Ectodermal cell (in vitro differentiated cells): ENCODE results near the gene WRNIP1.

Source experiments
- H3K27ac ChIP-seq: 2 replicates; pipeline ENCODE4 v1.7.0; 2013; ENCODE audit warnings: mild to moderate bottlenecking, low read depth, low read length; ENCODE audit not compliant: insufficient read depth, poor library complexity, severe bottlenecking
- H3K27me3 ChIP-seq: 2 replicates; pipeline ENCODE4 v1.7.0; 2013; ENCODE audit warnings: mild to moderate bottlenecking, low read length; ENCODE audit not compliant: insufficient read depth, control insufficient read depth, poor library complexity, severe bottlenecking
- H3K36me3 ChIP-seq: one replicate; pipeline ENCODE4 v1.7.0; 2013; ENCODE audit warnings: low read length; ENCODE audit not compliant: control insufficient read depth, insufficient read depth
- H3K4me1 ChIP-seq: one replicate; pipeline ENCODE4 v1.7.0; 2013; ENCODE audit warnings: low read length; ENCODE audit not compliant: control insufficient read depth, insufficient read depth
- H3K4me3 ChIP-seq: 2 replicates; pipeline ENCODE4 v1.7.0; 2013; ENCODE audit warnings: low read depth, low read length, control low read depth; ENCODE audit not compliant: insufficient read depth
- H3K9me3 ChIP-seq: 2 replicates; pipeline ENCODE4 v1.7.0; 2013; ENCODE audit warnings: mild to moderate bottlenecking, low read length, moderate library complexity; ENCODE audit not compliant: control insufficient read depth
- WGBS, 2 experiments: methylation state at CpG; one replicate each; pipeline ENCODE4 v1.1.7; 2013; ENCODE audit warnings: missing lambda C conversion rate in 2 of 2; 5-methylcytosine and 5-hydroxymethylcytosine counted together

Gene WRNIP1

GRCh38 chr6:2730353-2731107, 34.7 kb upstream of the WRNIP1 start:
- H3K4me1 ChIP-seq, result no peaks in the 10 kb centered on the region
- no peaks in the 10 kb centered on the region for H3K27me3 ChIP-seq
- WGBS, 2 experiments, result 91% methylated on average over 7 to 9 of the region's 9 CpGs
- H3K36me3 ChIP-seq, result no peaks in the 10 kb centered on the region
- no peak overlapping the region for H3K4me3 ChIP-seq
- no peak overlapping the region for H3K27ac ChIP-seq
- no peaks in the 10 kb centered on the region for H3K9me3 ChIP-seq

- Histone ChIP-seq H3K27me3 (no peaks in the 10 kb centered on the region), H3K4me3 (no peak overlapping the region), H3K27ac (no peak overlapping the region), H3K4me1 (no peaks in the 10 kb centered on the region), H3K9me3 (no peaks in the 10 kb centered on the region), H3K36me3 (no peaks in the 10 kb centered on the region)
- 67 to 69% methylated on average over 4 of the region's 5 CpGs for WGBS, 2 experiments
Observed at GRCh38 chr6:2731281-2731909, 33.8 kb upstream of the WRNIP1 start.

- 82 to 86% methylated on average over 5 of the region's 5 CpGs for WGBS, 2 experiments
- Histone ChIP-seq H3K4me3 (no peak overlapping the region), H3K36me3 (no peaks in the 10 kb centered on the region), H3K27me3 (no peaks in the 10 kb centered on the region), H3K9me3 (no peaks in the 10 kb centered on the region), H3K27ac (no peak overlapping the region), H3K4me1 (no peaks in the 10 kb centered on the region)
Observed at GRCh38 chr6:2732503-2733089, 32.6 kb upstream of the WRNIP1 start.

GRCh38 chr6:2733324-2733723, 31.9 kb upstream of the WRNIP1 start:
- no peak overlapping the region for H3K27ac ChIP-seq
- H3K27me3 ChIP-seq, result no peaks in the 10 kb centered on the region
- H3K9me3 ChIP-seq, result no peaks in the 10 kb centered on the region
- H3K4me3 ChIP-seq, result no peak overlapping the region
- no peaks in the 10 kb centered on the region for H3K36me3 ChIP-seq
- 92% methylated on average over 4 to 5 of the region's 5 CpGs for WGBS, 2 experiments
- H3K4me1 ChIP-seq, result no peaks in the 10 kb centered on the region

GRCh38 chr6:2733736-2734480, 31.3 kb upstream of the WRNIP1 start:
- H3K27me3 ChIP-seq, result no peaks in the 10 kb centered on the region
- no peaks in the 10 kb centered on the region for H3K4me1 ChIP-seq
- H3K9me3 ChIP-seq, result no peaks in the 10 kb centered on the region
- H3K27ac ChIP-seq, result no peak overlapping the region
- whole genome bisulfite sequencing, 2 experiments, result 92% methylated on average over 21 of the region's 22 CpGs
- no peaks in the 10 kb centered on the region for H3K36me3 ChIP-seq
- no peak overlapping the region for H3K4me3 ChIP-seq

- Histone ChIP-seq H3K9me3 (no peaks in the 10 kb centered on the region), H3K27ac (no peak overlapping the region), H3K36me3 (no peaks in the 10 kb centered on the region), H3K4me1 (no peaks in the 10 kb centered on the region), H3K4me3 (no peak overlapping the region), H3K27me3 (no peaks in the 10 kb centered on the region)
- WGBS, 2 experiments, result 66 to 70% methylated on average over 2 of the region's 2 CpGs
Observed at GRCh38 chr6:2734488-2735166, 30.6 kb upstream of the WRNIP1 start.

- 83% methylated on average over 1 of the region's 3 CpGs; no CpG with 5 or more reads in 1 of the 2 experiments for WGBS, 2 experiments
- Histone ChIP-seq H3K4me1 (no peaks in the 10 kb centered on the region), H3K36me3 (no peaks in the 10 kb centered on the region), H3K4me3 (no peak overlapping the region), H3K27ac (no peak overlapping the region), H3K9me3 (no peaks in the 10 kb centered on the region), H3K27me3 (no peaks in the 10 kb centered on the region)
Observed at GRCh38 chr6:2737885-2738284, 27.3 kb upstream of the WRNIP1 start.

- WGBS, 2 experiments, result 30 to 44% methylated on average over 4 to 5 of the region's 5 CpGs
- no peaks in the 10 kb centered on the region for H3K4me1 ChIP-seq
Observed at GRCh38 chr6:2738373-2738979, 26.7 kb upstream of the WRNIP1 start.

GRCh38 chr6:2739335-2739734, 25.9 kb upstream of the WRNIP1 start:
- no peak overlapping the region for H3K4me3 ChIP-seq
- no peak overlapping the region for H3K27ac ChIP-seq
- no peaks in the 10 kb centered on the region for H3K9me3 ChIP-seq
- H3K4me1 ChIP-seq, result peaks cover 5% of the 10 kb centered on the region
- no peaks in the 10 kb centered on the region for H3K36me3 ChIP-seq
- H3K27me3 ChIP-seq, result no peaks in the 10 kb centered on the region
- WGBS, 2 experiments, result 93% methylated on average over 4 of the region's 4 CpGs

More at GRCh38 chr6:2738373-2738979, 26.7 kb upstream of the WRNIP1 start:
- H3K36me3 ChIP-seq, result no peaks in the 10 kb centered on the region
- no peaks in the 10 kb centered on the region for H3K27me3 ChIP-seq
- H3K9me3 ChIP-seq, result no peaks in the 10 kb centered on the region
- H3K27ac ChIP-seq, result no peak overlapping the region
- H3K4me3 ChIP-seq, result no peak overlapping the region
